Left kidney (tissue), 1 donor: ENCODE results near the gene ATP12A. TPM values are rescaled to one million over a fixed set of nuclear protein-coding genes. Genes with fewer than 3 reads are reported as not detected.

Source experiments
- polyA plus RNA-seq: library from polyadenylated mRNA; unstranded; fragments of 120-200 nt; gene quantifications from one replicate; pipeline ENCODE4 v1.2.1, GENCODE V29; 2013; ENCODE audit not compliant: insufficient read length

ATP12A gene
- polyA plus RNA-seq, 1 donor: 16.9 TPM

Other genes starting within 250 kb of the ATP12A start
- 54.2 TPM for gene PARP4, start 167.6 kb upstream of the ATP12A start, polyA plus RNA-seq
- gene RNF17, start 83.8 kb downstream of the ATP12A start, polyA plus RNA-seq: 0.22 TPM